ENCODE results near the gene PHOSPHO2.

DNA sequence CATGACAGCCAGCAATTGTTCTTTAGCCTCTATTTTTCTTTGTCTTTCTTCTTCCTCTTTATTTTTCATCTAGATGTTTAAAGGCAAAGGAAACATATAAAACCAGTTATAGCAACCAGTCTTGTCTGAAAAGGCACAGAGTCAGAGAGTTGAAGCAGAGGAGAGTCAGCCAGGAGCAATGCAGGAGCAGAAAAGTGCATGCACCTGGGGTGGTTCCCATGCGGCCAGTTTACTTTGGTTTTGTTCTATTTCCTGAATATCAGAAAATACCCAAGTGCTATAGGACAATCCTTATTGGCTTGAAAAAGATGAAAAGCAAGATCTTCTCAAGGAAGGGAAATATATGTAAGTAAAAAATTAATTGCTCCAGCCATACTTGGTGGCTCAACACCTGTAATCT, 45.0 kb upstream of the PHOSPHO2 start:
- TF ChIP-seq, protein P1, sequence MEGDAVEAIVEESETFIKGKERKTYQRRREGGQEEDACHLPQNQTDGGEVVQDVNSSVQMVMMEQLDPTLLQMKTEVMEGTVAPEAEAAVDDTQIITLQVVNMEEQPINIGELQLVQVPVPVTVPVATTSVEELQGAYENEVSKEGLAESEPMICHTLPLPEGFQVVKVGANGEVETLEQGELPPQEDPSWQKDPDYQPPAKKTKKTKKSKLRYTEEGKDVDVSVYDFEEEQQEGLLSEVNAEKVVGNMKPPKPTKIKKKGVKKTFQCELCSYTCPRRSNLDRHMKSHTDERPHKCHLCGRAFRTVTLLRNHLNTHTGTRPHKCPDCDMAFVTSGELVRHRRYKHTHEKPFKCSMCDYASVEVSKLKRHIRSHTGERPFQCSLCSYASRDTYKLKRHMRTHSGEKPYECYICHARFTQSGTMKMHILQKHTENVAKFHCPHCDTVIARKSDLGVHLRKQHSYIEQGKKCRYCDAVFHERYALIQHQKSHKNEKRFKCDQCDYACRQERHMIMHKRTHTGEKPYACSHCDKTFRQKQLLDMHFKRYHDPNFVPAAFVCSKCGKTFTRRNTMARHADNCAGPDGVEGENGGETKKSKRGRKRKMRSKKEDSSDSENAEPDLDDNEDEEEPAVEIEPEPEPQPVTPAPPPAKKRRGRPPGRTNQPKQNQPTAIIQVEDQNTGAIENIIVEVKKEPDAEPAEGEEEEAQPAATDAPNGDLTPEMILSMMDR (IDR thresholded peaks at IDR 0.05; ENCODE audit: low read depth, low read length, poor library complexity, severe bottlenecking) = no peak
- no peak for TF ChIP-seq EZH2phosphoT487 (IDR thresholded peaks at IDR 0.05; ENCODE audit: borderline replicate concordance, low read length)

All from DOHH2 (cell line).